BE2C (cell line): ENCODE measurements around the gene PGS1.

Experiments used
- DNase-seq: peaks from one replicate; pipeline ENCODE4 v3.0.0-alpha.2; 2020
- H3K27me3 ChIP-seq: fragments of 250-450 bp; sonication (Bioruptor Pico); 2 replicates; pipeline ENCODE4 v1.5.1; 2020; ENCODE audit warnings: mild to moderate bottlenecking
- H3K36me3 ChIP-seq: fragments of 250-450 bp; sonication (Bioruptor Pico); 2 replicates; pipeline ENCODE4 v1.5.1; 2020; ENCODE audit warnings: mild to moderate bottlenecking
- H3K4me1 ChIP-seq: fragments of 250-450 bp; sonication (Bioruptor Pico); 2 replicates; pipeline ENCODE4 v1.5.1; 2020
- H3K4me3 ChIP-seq: 2 replicates; pipeline ENCODE4 v1.5.1; 2011; ENCODE audit warnings: low read depth, low read length
- H3K9me3 ChIP-seq: fragments of 250-450 bp; sonication (Bioruptor Pico); 2 replicates; pipeline ENCODE4 v1.5.1; 2020
- CTCF ChIP-seq: IDR thresholded peaks from 2 replicates; pipeline ENCODE4 v1.5.1; 2012; ENCODE audit warnings: mild to moderate bottlenecking, low read depth, low read length

The PGS1 gene

GRCh38 chr17:78393575-78393974, 15.1 kb downstream of the PGS1 start:
- no peaks in the 10 kb centered on the region for H3K4me1 ChIP-seq
- no peaks in the 10 kb centered on the region for H3K9me3 ChIP-seq
- DNase-seq, result no peak
- no peak overlapping the region for H3K4me3 ChIP-seq
- H3K36me3 ChIP-seq, result peaks cover 34% of the 10 kb centered on the region
- TF ChIP-seq CTCF, result no peak
- no peaks in the 10 kb centered on the region for H3K27me3 ChIP-seq

- Histone ChIP-seq H3K4me1 (no peaks in the 10 kb centered on the region), H3K9me3 (no peaks in the 10 kb centered on the region), H3K27me3 (no peaks in the 10 kb centered on the region), H3K36me3 (peaks cover 39% of the 10 kb centered on the region), H3K4me3 (no peak overlapping the region)
- no peak for DNase-seq
- TF ChIP-seq CTCF, result no peak
These were observed 15.8 kb downstream of the PGS1 start for GRCh38 chr17:78394209-78394608.

DNA sequence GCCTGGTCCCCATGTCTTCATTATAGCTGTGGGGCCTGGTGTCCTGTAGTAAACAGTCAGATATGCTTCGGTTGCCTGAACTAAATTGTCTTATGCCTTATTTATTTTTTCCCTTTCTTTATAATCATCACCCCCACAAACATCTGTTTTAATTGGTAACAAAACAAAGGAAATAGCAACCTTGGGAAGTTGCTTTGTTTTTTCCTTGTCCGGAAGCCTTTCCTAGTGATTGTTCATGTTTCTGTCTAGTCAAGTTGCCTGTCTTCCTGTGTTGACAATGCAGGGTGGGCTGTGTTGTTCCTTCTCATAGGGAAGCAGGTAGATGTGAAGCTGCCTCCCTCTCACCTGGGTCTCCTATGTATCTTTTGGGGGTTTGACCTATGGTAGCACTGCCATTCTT, 16.7 kb downstream of the PGS1 start:
- Histone ChIP-seq H3K36me3 (peaks cover 47% of the 10 kb centered on the region), H3K9me3 (no peaks in the 10 kb centered on the region), H3K4me1 (no peaks in the 10 kb centered on the region), H3K27me3 (no peaks in the 10 kb centered on the region), H3K4me3 (no peak overlapping the region)
- no peak for TF ChIP-seq CTCF
- DNase-seq, result no peak

DNA sequence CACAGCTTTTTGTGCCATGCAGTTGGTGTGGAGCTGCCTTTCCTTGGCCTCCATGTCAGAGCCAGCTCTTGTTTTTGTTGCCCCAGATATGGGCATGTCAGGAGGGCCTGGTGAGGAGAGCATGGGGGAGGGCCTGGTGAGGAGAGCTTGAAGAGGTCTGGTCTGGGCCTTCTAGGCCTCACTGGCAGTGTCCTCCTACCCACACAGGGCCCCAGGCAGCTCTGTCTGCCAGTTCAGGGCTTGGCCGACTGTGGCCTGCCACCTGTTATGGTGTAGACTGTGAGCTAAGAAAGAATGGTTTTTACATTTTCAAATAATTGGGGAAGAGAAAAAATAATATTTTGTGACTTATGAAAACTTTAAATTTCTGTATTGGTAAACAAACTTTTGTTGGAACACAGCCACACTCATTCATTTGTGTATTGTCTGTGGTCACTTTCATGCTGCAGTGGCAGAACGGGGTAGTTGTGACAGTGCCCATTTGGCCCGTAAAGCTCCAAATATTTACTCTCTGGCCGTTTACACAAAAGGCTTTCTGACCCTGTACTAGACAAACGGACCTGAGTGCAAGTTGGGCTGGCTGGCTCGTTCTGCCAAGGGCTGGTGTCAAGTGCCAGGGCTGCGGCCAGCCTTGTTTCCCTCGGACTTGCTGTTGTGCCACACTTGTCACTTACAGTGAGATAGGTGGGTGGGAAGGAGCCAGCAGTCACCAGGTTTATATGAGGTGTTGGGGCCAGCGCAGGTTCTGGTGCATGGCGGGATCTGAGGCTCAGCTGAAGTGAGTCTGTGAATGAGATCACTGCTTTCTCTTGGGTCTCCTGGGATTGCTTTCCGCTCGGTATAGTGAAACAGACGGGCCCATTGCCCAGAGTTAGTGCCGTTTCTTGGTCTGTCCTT, 18.2 kb downstream of the PGS1 start:
- H3K9me3 ChIP-seq, result no peaks in the 10 kb centered on the region
- TF ChIP-seq CTCF, result no peak
- no peak overlapping the region for H3K4me3 ChIP-seq
- peaks cover 56% of the 10 kb centered on the region for H3K36me3 ChIP-seq
- H3K4me1 ChIP-seq, result no peaks in the 10 kb centered on the region
- no peaks in the 10 kb centered on the region for H3K27me3 ChIP-seq
- DNase-seq, result no peak

GRCh38 chr17:78397681-78398101, 19.2 kb downstream of the PGS1 start:
- Histone ChIP-seq H3K36me3 (peaks cover 55% of the 10 kb centered on the region), H3K4me3 (no peak overlapping the region), H3K4me1 (no peaks in the 10 kb centered on the region), H3K27me3 (no peaks in the 10 kb centered on the region), H3K9me3 (no peaks in the 10 kb centered on the region)
- no peak for TF ChIP-seq CTCF
- no peak for DNase-seq

DNA sequence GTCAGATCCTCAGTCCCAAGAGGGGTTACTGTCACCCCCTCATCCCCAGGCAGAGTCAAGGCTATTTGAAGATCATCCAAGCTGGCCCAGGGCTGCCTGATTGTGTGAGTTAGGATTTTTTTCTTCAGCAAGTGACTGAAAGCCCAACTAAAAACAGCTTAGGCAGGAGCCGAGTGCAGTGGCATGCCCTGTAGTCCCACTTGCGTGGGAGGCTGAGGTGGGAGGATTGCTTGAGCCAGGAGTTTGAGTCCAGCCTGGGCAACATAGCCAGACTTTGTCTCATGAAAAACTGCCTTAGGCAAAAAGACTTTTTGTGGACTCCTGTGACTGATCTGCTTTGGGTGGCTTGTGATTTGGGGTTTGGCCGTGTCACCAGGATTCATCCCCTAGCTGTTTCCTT, 19.9 kb downstream of the PGS1 start:
- H3K4me1 ChIP-seq, result no peaks in the 10 kb centered on the region
- no peak for DNase-seq

More for the DNA sequence above, 19.9 kb downstream of the PGS1 start:
- no peak for TF ChIP-seq CTCF
- no peaks in the 10 kb centered on the region for H3K9me3 ChIP-seq
- peaks cover 62% of the 10 kb centered on the region for H3K36me3 ChIP-seq
- no peak overlapping the region for H3K4me3 ChIP-seq
- H3K27me3 ChIP-seq, result no peaks in the 10 kb centered on the region
